Thyroid gland (tissue), 4 donors: Measurements from ENCODE around the gene METTL22. TPM values are rescaled to one million over a fixed set of nuclear protein-coding genes. Genes with fewer than 3 reads are reported as not detected.

Experiments used
- DNase-seq, 2 donors: peaks; one replicate each; pipeline ENCODE4 v3.0.0-alpha.2; 2019
- H3K27ac ChIP-seq, 3 donors: fragments of 200-600 bp; sonication (generic); 1 replicate in 2 of 3; 2 replicates in 1 of 3; pipeline ENCODE4 v1.5.1; 2016 to 2019; ENCODE audit warnings: mild to moderate bottlenecking in 1 of 3, moderate library complexity in 1 of 3
- H3K27me3 ChIP-seq: fragments of 200-600 bp; sonication (generic); one replicate; pipeline ENCODE4 v1.5.1; 2019
- H3K36me3 ChIP-seq, 2 donors: fragments of 200-600 bp; sonication (generic); one replicate each; pipeline ENCODE4 v1.5.1; 2016 to 2019
- H3K4me1 ChIP-seq, 2 donors: fragments of 200-600 bp; sonication (generic); one replicate each; pipeline ENCODE4 v1.5.1; 2017 to 2019
- H3K4me3 ChIP-seq, 3 donors: fragments of 200-600 bp; sonication (generic); replicated peaks in 1 of 3; 1 replicate in 2 of 3; 2 replicates in 1 of 3; pipeline ENCODE4 v1.5.1; 2016; ENCODE audit warnings: mild to moderate bottlenecking in 1 of 3
- H3K9me3 ChIP-seq: fragments of 200-600 bp; sonication (generic); one replicate; pipeline ENCODE4 v1.5.1; 2017
- POLR2A ChIP-seq, 2 donors: fragments of 450-650 bp; IDR thresholded peaks; one replicate each; pipeline ENCODE4 v1.6.1; 2017; ENCODE audit warnings: antibody characterized with exemption in 2 of 2, mild to moderate bottlenecking in 2 of 2, moderate library complexity in 1 of 2
- WGBS, 2 donors: methylation state at CpG; one replicate each; pipeline ENCODE4 v1.1.5; 2017; 5-methylcytosine and 5-hydroxymethylcytosine counted together
- intact Hi-C: fragments of 100-400 bp; cut with DNase I; formaldehyde crosslinking; loops from one replicate; pipeline ENCODE4 v1.15.1; 2023
- total RNA-seq, 4 donors: library from RNA; depleted of rRNA; stranded (reverse); fragments of >200 nt; gene quantifications; one replicate each; pipeline ENCODE4 v1.2.3, GENCODE V29; 2016
- TF ChIP-seq, protein P1 (sequence below), 6 experiments: fragments of 200-600 bp in 3 of 6; fragments of 450-650 bp in 3 of 6; sonication (generic) in 3 of 6; IDR thresholded peaks; one replicate each; pipeline ENCODE4 v1.5.1; 2016 to 2019; ENCODE audit warnings: antibody characterized with exemption in 6 of 6, mild to moderate bottlenecking in 2 of 6, inconsistent platforms in 1 of 6, moderate library complexity in 1 of 6

The METTL22 gene
- total RNA-seq, 4 donors from 2014 or later, result 16.5 to 43.2 (median 18.8) TPM

DNA sequence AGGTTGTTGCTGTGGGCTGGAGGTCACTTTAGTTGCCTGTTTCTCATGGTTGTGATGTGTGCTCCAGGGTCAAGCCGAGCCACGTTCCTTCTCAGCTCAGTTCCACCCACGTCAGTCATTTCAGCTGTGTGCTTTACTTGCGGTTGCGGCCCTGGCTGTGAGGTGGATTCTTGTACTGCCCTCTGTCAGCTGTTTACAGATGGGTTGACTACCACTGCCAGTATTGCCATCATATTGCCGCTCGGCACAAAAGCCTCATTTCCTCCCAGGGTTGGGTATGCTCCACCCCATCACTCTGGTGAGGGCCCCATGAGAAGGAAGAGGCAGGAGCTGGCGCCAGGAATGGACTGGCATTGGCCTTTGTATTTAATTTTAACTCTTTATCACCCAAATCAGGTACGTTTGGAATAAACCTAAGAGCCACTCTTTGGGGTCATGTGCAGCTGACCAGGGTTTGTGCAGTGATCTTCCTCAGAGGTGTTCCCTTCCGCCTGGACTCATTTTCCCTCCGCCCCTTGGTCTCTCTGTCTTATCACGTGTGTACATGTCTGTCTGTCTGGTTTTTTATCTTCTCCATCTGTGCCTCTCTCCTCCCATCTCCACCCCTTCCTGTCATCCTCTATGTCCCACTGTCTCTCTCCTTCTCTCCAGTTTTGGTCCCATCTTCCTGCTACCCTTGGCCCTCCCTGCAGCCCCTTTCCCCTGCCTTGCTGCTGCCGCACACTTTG, 25.0 kb downstream of the METTL22 start:
- Histone ChIP-seq H3K9me3 (no peaks in the 10 kb centered on the region), H3K4me1 (no peaks in the 10 kb centered on the region), H3K36me3 (peaks cover 49 to 58% of the 10 kb centered on the region in 2 donors), H3K4me3 (no peak overlapping the region), H3K27me3 (no peaks in the 10 kb centered on the region), H3K27ac (no peak overlapping the region)
- DNase-seq, result no peak
- intact Hi-C loops, result loop anchor here (10.0 kb wide), 1 partner anchor 72 kb away; no protein-coding TSS in a partner anchor
- WGBS, 2 donors, result 85 to 90% methylated on average over 12 to 13 of the region's 13 CpGs
- TF ChIP-seq POLR2A (IDR thresholded peaks at IDR 0.05), result no peak
- TF ChIP-seq, protein P1, sequence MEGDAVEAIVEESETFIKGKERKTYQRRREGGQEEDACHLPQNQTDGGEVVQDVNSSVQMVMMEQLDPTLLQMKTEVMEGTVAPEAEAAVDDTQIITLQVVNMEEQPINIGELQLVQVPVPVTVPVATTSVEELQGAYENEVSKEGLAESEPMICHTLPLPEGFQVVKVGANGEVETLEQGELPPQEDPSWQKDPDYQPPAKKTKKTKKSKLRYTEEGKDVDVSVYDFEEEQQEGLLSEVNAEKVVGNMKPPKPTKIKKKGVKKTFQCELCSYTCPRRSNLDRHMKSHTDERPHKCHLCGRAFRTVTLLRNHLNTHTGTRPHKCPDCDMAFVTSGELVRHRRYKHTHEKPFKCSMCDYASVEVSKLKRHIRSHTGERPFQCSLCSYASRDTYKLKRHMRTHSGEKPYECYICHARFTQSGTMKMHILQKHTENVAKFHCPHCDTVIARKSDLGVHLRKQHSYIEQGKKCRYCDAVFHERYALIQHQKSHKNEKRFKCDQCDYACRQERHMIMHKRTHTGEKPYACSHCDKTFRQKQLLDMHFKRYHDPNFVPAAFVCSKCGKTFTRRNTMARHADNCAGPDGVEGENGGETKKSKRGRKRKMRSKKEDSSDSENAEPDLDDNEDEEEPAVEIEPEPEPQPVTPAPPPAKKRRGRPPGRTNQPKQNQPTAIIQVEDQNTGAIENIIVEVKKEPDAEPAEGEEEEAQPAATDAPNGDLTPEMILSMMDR (IDR thresholded peaks at IDR 0.05), result no peak

DNA sequence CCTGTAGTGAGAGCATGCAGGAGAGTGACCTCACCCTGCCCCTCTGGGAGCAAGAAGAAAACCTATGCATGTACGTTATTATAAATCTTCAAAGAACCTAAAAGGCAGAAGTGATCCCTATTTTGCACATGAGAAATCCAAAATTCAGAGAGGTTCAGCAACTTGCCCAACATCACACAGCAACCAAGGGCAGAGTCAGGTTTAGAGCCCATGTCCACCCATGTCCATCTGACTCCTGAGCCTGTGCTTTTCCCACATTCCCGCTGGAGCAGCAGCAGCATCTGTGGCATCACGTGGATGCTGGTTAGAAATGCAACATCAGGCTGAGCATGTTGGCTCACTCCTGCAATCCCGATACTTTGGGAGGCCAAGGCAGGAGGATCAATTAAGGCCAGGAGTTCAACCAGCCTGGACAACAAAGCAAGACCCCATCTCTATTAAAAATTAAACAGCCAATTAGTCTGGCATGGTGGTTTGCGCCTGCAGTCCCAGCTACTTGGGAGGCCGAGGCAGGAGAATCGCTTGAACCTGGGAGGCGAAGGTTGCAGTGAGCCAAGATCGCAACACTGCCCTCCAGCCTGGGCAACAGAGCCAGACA, 26.3 kb downstream of the METTL22 start:
- H3K27ac ChIP-seq, result no peak overlapping the region
- H3K27me3 ChIP-seq, result no peaks in the 10 kb centered on the region
- 77 to 86% methylated on average over 8 to 9 of the region's 9 CpGs for WGBS, 2 donors
- intact Hi-C loops, result loop anchor here (10.0 kb wide), 1 partner anchor 73 kb away; no protein-coding TSS in a partner anchor
- peaks cover 37 to 45% of the 10 kb centered on the region in 2 donors for H3K36me3 ChIP-seq
- no peaks in the 10 kb centered on the region for H3K9me3 ChIP-seq
- DNase-seq, result no peak
- TF ChIP-seq POLR2A (IDR thresholded peaks at IDR 0.05), result no peak
- TF ChIP-seq, protein P1 (IDR thresholded peaks at IDR 0.05), result no peak
- no peaks in the 10 kb centered on the region for H3K4me1 ChIP-seq
- H3K4me3 ChIP-seq, result no peak overlapping the region

DNA sequence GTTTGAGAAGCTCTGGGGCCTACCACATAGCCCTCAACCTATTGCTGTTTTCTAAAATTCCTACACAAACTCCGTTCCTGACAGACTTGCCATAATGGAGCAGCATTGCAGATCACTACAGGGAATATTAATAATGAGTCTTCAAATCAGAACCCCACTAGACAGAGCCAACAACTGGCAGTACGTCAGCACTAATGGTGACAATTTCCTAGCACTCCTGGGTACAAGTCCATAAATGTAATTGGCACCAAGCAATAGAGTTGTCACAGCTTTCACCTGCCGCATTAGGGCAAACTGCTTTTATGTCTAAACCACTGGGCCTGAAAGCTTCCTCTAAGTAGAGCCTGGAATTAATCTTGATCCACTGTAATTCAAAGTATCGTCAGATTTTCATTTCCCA, 27.4 kb downstream of the METTL22 start:
- Histone ChIP-seq H3K36me3 (peaks cover 30 to 37% of the 10 kb centered on the region in 2 donors), H3K4me1 (no peaks in the 10 kb centered on the region)

DNA sequence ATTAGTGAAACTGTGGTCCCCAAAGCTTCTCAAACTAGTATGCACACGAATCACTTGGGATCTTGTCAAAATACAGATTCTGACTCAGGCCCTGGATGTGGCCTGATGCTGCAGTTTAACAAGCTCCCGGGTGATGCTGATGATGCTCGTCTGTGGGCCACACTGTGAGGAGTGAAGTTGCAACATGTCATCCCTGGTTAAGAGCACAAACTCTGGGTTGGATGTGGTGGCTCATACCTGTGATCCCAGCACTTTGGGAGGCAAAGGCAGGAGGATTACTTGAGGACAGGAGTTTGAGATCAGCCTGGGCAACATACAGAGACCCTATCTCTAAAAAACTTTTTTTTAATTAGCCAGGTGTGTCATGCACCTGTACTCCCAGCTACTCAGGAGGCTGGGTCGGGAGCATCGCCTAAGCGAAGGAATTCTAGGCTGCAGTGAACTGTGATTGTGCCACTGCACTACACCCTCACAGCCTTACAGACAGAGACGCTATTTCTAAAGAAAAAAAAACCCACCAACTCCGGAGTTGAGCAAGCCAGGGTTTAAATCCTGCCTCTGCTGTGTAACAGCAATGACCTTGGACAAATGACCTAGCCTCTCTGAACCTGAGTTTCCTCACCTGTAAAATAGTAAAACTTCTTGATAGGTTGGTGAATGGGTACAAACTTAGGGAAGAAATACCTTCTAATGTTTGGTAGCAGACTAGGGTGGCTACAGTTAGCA, 28.5 kb downstream of the METTL22 start:
- H3K27me3 ChIP-seq, result no peaks in the 10 kb centered on the region
- intact Hi-C loops, result loop anchor here (10.0 kb wide), 1 partner anchor 75 kb away; no protein-coding TSS in a partner anchor
- DNase-seq, result no peak
- H3K4me3 ChIP-seq, result no peak overlapping the region
- 79 to 81% methylated on average over 8 of the region's 8 CpGs for WGBS, 2 donors
- H3K27ac ChIP-seq, result no peak overlapping the region
- H3K4me1 ChIP-seq, result no peaks in the 10 kb centered on the region
- no peaks in the 10 kb centered on the region for H3K9me3 ChIP-seq
- TF ChIP-seq, protein P1 (IDR thresholded peaks at IDR 0.05), result no peak
- TF ChIP-seq POLR2A (IDR thresholded peaks at IDR 0.05), result no peak
- H3K36me3 ChIP-seq, result peaks cover 20 to 26% of the 10 kb centered on the region in 2 donors

More for the DNA sequence above, 27.4 kb downstream of the METTL22 start:
- 93 to 96% methylated on average over 4 of the region's 4 CpGs for WGBS, 2 donors
- no peak for DNase-seq
- TF ChIP-seq, protein P1 (IDR thresholded peaks at IDR 0.05), result no peak
- no peak for TF ChIP-seq POLR2A (IDR thresholded peaks at IDR 0.05)
- intact Hi-C loops, result loop anchor here (10.0 kb wide), 1 partner anchor 74 kb away; no protein-coding TSS in a partner anchor
- Histone ChIP-seq H3K27ac (no peak overlapping the region), H3K4me3 (no peak overlapping the region), H3K27me3 (no peaks in the 10 kb centered on the region), H3K9me3 (no peaks in the 10 kb centered on the region)
